ENCODE data around the gene DHRS4L2.
"Not testable (repeated sequence)": the region's sequence is repeated elsewhere in the genome, so short reads cannot be mapped to it uniquely, and the experiment has no call there.

DNA sequence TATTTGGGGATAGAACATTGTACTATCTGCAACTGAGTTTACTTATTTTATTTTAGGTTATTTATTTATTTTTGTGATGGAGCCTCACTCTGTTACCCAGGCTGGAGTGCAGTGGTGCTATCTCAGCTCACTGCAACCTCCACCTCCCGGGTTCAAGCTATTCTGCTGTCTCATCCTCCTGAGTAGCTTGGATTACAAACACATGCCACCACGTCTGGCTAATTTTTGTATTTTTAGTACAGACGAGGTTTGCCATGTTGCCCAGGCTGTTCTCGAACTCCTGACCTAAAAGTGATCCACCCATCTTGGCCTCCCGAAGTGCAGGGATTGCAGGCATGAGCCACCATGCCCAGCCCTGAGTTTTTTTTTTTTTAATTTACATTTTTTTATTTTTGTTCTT, 10.9 kb downstream of the DHRS4L2 start:
- TF ChIP-seq, protein P1, sequence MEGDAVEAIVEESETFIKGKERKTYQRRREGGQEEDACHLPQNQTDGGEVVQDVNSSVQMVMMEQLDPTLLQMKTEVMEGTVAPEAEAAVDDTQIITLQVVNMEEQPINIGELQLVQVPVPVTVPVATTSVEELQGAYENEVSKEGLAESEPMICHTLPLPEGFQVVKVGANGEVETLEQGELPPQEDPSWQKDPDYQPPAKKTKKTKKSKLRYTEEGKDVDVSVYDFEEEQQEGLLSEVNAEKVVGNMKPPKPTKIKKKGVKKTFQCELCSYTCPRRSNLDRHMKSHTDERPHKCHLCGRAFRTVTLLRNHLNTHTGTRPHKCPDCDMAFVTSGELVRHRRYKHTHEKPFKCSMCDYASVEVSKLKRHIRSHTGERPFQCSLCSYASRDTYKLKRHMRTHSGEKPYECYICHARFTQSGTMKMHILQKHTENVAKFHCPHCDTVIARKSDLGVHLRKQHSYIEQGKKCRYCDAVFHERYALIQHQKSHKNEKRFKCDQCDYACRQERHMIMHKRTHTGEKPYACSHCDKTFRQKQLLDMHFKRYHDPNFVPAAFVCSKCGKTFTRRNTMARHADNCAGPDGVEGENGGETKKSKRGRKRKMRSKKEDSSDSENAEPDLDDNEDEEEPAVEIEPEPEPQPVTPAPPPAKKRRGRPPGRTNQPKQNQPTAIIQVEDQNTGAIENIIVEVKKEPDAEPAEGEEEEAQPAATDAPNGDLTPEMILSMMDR (IDR thresholded peaks at IDR 0.05; ENCODE audit: insufficient read depth, low read length, poor library complexity, severe bottlenecking), result not testable (repeated sequence)
- TF ChIP-seq EZH2phosphoT487 (conservative IDR thresholded peaks at IDR 0.05; ENCODE audit: low read length), result not testable (repeated sequence)

Measured in SU-DHL-6 (cell line).